ENCODE data around the gene CHD1L.

CHD1L gene

DNA sequence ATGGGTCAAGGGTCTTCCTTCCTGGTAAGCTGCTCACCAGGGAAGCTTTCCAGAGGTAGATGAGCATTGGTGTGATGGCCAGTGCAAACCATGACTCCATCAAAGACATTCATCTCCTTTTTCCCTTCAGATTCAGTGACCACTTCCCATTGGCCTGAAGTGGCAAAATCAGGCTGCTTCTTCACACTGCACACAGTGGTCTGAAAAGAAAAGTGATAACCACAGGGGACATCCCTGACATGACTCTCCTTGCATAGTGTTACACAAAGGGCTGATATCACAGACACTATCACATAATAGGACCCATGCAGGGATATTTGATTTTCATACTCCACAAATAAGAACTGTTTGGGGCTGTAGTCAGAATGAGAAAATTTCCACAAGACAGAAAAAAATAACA, 29.2 kb upstream of the CHD1L start:
- Histone ChIP-seq H3K4me3 (ENCODE audit: low read depth, low read length) (no peak overlapping the region), H3K27ac (no peak overlapping the region), H3K27me3 (replicated peaks) (no peaks in the 10 kb centered on the region), H3K36me3 (replicated peaks) (no peaks in the 10 kb centered on the region)
- TF ChIP-seq, protein P1, sequence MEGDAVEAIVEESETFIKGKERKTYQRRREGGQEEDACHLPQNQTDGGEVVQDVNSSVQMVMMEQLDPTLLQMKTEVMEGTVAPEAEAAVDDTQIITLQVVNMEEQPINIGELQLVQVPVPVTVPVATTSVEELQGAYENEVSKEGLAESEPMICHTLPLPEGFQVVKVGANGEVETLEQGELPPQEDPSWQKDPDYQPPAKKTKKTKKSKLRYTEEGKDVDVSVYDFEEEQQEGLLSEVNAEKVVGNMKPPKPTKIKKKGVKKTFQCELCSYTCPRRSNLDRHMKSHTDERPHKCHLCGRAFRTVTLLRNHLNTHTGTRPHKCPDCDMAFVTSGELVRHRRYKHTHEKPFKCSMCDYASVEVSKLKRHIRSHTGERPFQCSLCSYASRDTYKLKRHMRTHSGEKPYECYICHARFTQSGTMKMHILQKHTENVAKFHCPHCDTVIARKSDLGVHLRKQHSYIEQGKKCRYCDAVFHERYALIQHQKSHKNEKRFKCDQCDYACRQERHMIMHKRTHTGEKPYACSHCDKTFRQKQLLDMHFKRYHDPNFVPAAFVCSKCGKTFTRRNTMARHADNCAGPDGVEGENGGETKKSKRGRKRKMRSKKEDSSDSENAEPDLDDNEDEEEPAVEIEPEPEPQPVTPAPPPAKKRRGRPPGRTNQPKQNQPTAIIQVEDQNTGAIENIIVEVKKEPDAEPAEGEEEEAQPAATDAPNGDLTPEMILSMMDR (IDR thresholded peaks at IDR 0.05; ENCODE audit: low read depth, low read length, missing control alignments) = no peak
- DNase-seq = no peak
- in situ Hi-C loops (cut with HindIII; ENCODE audit: low pct_ligation_motif_present, low sequenced_read_pairs) = no loop called here

DNA sequence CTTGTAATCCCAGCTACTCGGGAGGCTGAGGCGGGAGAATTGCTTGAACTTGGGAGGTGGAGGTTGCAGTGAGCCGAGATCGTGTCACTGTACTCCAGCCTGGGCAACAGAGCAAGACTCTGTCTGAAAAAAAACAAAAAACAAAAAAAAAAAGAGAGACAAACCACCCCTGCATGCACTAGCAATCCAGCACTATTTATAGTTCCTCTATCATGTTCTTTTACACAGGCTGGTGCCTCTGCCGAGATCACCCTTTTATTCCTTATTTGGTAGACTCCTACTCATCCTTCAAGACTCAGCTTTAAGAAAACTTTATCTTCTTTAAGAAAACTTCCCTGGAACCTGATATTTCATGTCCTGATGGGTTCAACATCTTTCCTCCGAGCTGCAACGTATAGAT, 28.2 kb upstream of the CHD1L start:
- no peak for DNase-seq
- TF ChIP-seq, protein P1 (IDR thresholded peaks at IDR 0.05; ENCODE audit: low read depth, low read length, missing control alignments) = no peak
- no peak overlapping the region for H3K4me3 ChIP-seq (ENCODE audit: low read depth, low read length)
- in situ Hi-C loops (cut with HindIII; ENCODE audit: low pct_ligation_motif_present, low sequenced_read_pairs) = no loop called here
- no peaks in the 10 kb centered on the region for H3K36me3 ChIP-seq (replicated peaks)
- H3K27me3 ChIP-seq (replicated peaks) = no peaks in the 10 kb centered on the region
- H3K27ac ChIP-seq = no peak overlapping the region

DNA sequence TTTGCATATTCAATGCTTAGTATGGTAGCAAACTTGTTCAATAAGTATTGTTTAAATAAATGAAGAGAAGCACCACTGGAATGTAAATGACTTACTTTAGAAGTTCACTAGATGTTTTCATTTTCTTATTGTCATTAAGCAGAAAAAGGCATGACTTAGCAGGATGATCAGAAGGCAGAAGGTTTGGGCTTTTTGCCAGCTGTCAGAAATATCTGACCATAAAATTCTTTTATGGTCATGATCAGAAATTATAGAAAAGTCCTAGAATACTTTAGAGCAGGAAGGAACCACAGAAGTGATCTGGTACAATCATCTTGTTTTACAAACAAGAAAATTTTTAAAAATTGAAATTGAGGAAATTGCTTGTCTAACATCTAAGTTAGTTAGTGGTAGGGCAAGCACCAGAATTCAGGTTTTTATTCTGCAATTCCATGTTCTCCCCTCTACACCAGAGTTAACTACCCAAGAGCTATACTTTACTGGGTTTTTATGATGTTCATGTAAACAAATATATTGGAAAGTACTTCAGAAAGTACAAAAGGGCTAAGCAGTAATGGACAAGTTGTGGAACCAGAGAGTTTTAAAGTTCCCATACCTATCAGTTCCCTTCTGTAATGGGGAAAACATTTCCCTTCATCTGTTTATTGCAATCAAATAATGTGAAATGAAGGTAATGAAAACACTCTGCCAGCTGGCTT, 27.5 kb upstream of the CHD1L start:
- H3K27ac ChIP-seq = no peak overlapping the region
- no peak overlapping the region for H3K4me3 ChIP-seq (ENCODE audit: low read depth, low read length)
- in situ Hi-C loops (cut with HindIII; ENCODE audit: low pct_ligation_motif_present, low sequenced_read_pairs) = no loop called here
- DNase-seq = no peak
- no peaks in the 10 kb centered on the region for H3K36me3 ChIP-seq (replicated peaks)
- no peaks in the 10 kb centered on the region for H3K27me3 ChIP-seq (replicated peaks)
- TF ChIP-seq, protein P1 (IDR thresholded peaks at IDR 0.05; ENCODE audit: low read depth, low read length, missing control alignments) = no peak

DNA sequence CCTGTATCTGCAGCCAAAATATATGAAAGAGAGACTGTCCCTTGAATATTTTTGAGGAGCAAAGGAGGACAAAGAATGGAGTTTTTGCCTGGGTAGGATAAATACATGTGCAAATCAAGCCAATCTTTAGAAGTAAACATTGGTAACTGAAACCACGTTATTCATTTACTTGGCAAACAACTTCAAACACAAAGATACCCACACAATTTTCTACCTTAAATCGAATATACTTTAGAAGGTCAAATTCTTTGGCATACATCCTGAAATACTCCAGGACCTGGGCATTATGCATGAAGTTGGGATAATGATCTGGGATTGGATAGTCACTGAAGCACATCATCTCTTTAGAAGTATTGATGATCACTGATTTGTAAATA, 27.0 kb upstream of the CHD1L start:
- in situ Hi-C loops (cut with HindIII; ENCODE audit: low pct_ligation_motif_present, low sequenced_read_pairs) = no loop called here
- Histone ChIP-seq H3K27ac (no peak overlapping the region), H3K27me3 (replicated peaks) (no peaks in the 10 kb centered on the region), H3K36me3 (replicated peaks) (no peaks in the 10 kb centered on the region), H3K4me3 (ENCODE audit: low read depth, low read length) (no peak overlapping the region)
- DNase-seq = no peak
- TF ChIP-seq, protein P1 (IDR thresholded peaks at IDR 0.05; ENCODE audit: low read depth, low read length, missing control alignments) = no peak

DNA sequence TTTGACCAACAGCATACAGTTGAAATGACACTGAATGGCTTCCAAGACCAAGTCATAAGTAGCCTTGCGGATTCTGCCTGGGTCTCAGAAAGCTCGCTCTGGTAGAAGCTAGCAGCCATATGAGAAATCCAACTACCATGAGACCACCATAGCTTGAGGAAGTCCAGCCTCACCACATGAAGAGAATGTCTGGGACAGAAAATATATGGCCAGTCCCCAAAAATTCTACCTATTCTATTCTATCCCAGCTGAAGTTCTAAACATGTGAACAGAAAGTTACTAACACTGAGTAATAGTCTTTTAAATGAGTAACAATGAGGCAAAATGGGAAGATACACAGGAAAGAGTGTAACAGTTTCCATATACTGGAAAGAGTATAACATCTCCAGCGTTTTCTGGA, 26.4 kb upstream of the CHD1L start:
- in situ Hi-C loops (cut with HindIII; ENCODE audit: low pct_ligation_motif_present, low sequenced_read_pairs) = no loop called here
- Histone ChIP-seq H3K27ac (no peak overlapping the region), H3K27me3 (replicated peaks) (no peaks in the 10 kb centered on the region), H3K4me3 (ENCODE audit: low read depth, low read length) (no peak overlapping the region), H3K36me3 (replicated peaks) (no peaks in the 10 kb centered on the region)
- DNase-seq = no peak
- TF ChIP-seq, protein P1 (IDR thresholded peaks at IDR 0.05; ENCODE audit: low read depth, low read length, missing control alignments) = no peak

DNA sequence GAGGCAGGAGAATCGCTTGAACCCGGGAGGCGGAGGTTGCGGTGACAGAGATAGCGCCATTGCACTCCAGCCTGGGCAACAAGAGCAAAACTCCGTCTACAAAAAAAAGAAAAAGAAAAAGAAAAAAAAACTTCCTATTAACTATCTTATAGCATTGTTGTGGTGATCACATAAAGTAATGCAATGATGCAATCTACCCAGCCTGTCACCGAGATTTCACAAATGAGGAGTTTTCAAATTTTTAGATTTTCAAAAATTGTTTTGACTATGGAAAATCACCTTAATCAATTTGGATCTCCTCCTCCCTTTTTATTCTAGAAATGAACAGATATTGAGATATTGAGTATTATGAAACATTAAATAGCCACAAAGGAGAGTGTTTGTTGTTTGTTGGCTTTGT, 25.3 kb upstream of the CHD1L start:
- no peaks in the 10 kb centered on the region for H3K36me3 ChIP-seq (replicated peaks)
- DNase-seq = no peak
- TF ChIP-seq, protein P1 (IDR thresholded peaks at IDR 0.05; ENCODE audit: low read depth, low read length, missing control alignments) = no peak
- no peak overlapping the region for H3K27ac ChIP-seq
- in situ Hi-C loops (cut with HindIII; ENCODE audit: low pct_ligation_motif_present, low sequenced_read_pairs) = no loop called here
- H3K27me3 ChIP-seq (replicated peaks) = no peaks in the 10 kb centered on the region
- H3K4me3 ChIP-seq (ENCODE audit: low read depth, low read length) = no peak overlapping the region
